ENCODE data around the gene MRPL48. TPM values are rescaled to one million over a fixed set of nuclear protein-coding genes. Genes with fewer than 3 reads are reported as not detected.

MRPL48 gene
- total and polyA plus RNA-seq, 12 donors = 25.1 to 44.4 (median 32.7) TPM

DNA sequence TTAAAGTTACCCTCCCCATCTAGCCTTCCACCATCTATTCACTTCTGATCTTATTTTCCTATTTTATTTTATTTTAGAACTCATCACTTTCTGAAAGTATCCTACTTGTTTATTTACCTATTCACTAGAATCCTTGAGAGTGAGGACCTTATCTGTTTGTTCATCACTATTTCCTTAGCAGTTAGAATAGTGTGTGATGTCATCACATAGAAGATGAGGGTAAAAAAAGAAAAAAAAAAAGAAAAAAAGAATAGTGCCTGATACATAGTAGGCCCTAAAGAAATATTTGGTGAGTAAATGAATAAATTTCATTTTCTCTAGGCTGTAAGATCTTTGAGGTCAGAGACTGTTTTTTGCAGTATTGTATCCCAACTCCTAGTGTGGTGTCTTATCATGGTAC is 125.8 kb downstream of the MRPL48 start:
- TF ChIP-seq, protein P1, sequence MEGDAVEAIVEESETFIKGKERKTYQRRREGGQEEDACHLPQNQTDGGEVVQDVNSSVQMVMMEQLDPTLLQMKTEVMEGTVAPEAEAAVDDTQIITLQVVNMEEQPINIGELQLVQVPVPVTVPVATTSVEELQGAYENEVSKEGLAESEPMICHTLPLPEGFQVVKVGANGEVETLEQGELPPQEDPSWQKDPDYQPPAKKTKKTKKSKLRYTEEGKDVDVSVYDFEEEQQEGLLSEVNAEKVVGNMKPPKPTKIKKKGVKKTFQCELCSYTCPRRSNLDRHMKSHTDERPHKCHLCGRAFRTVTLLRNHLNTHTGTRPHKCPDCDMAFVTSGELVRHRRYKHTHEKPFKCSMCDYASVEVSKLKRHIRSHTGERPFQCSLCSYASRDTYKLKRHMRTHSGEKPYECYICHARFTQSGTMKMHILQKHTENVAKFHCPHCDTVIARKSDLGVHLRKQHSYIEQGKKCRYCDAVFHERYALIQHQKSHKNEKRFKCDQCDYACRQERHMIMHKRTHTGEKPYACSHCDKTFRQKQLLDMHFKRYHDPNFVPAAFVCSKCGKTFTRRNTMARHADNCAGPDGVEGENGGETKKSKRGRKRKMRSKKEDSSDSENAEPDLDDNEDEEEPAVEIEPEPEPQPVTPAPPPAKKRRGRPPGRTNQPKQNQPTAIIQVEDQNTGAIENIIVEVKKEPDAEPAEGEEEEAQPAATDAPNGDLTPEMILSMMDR (IDR thresholded peaks at IDR 0.05) = no peak
- no peak for ATAC-seq
- no peaks in the 10 kb centered on the region for H3K27me3 ChIP-seq
- no peaks in the 10 kb centered on the region for H3K9me3 ChIP-seq
- peaks cover 0 to 100% (median 50%) of the 10 kb centered on the region in 9 donors for H3K36me3 ChIP-seq
- no peaks in the 10 kb centered on the region for H3K4me1 ChIP-seq
- no peak for DNase-seq
- H3K4me3 ChIP-seq = no peak overlapping the region
- no peak overlapping the region for H3K27ac ChIP-seq
- intact Hi-C loops (cut with DNase I) = no loop called here

DNA sequence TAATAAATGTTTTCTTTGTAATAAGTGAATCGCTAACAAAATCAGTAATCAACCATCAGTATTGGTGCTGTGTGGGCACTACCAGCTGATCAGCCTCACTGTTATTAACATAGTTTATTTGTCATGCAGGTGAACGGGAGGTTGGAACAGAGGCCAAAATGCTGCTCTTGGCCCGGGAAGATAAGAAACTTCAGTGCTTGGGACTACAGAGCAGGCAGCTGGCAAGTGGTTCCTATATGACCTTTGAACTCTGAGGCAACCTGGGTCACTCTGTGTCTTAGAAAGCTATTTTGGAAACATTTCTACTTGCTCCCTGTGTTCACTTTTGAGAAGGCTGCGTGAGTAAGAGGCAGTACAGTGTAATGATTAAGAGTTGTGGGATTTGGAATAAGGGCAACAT is 126.6 kb downstream of the MRPL48 start:
- H3K4me1 ChIP-seq = no peaks in the 10 kb centered on the region
- no peak overlapping the region for H3K4me3 ChIP-seq
- ATAC-seq (no peak), DNase-seq (no peak)
- peaks cover 0 to 100% (median 50%) of the 10 kb centered on the region in 9 donors for H3K36me3 ChIP-seq
- H3K27me3 ChIP-seq = no peaks in the 10 kb centered on the region
- intact Hi-C loops (cut with DNase I) = no loop called here
- H3K27ac ChIP-seq = no peak overlapping the region
- WGBS, 2 donors = 74 to 82% methylated on average over 4 of the region's 4 CpGs
- no peaks in the 10 kb centered on the region for H3K9me3 ChIP-seq
- TF ChIP-seq, protein P1 (IDR thresholded peaks at IDR 0.05) = no peak

Other genes with a start within 250 kb of the MRPL48 start
- gene FAM168A, start 189.8 kb upstream of the MRPL48 start, total RNA-seq = 10 to 100 TPM; 26.7 to 37.1 (median 33.2) TPM
- 1 to 10 TPM; 7.9 to 9.1 TPM for gene FAM168A, start 189.8 kb upstream of the MRPL48 start, polyA plus RNA-seq
- 10 to 100 TPM in 8 of 10 donors, 1 to 10 TPM in 2; 6.5 to 44.8 (median 18.8) TPM for gene PLEKHB1, start 141.3 kb upstream of the MRPL48 start, total RNA-seq
- 10 to 100 TPM in 1 of 2 donors, under 1 TPM in 1; 0.71 to 11.8 TPM for gene PLEKHB1, start 141.3 kb upstream of the MRPL48 start, polyA plus RNA-seq
- 100 to 1,000 TPM in 8 of 10 donors, 10 to 100 TPM in 2; 96.5 to 137 (median 120) TPM for gene RAB6A, start 26.8 kb upstream of the MRPL48 start, total RNA-seq
- gene RAB6A, start 26.8 kb upstream of the MRPL48 start, polyA plus RNA-seq = 10 to 100 TPM; 39.1 to 67.8 TPM
- gene COA4, start 89.0 kb downstream of the MRPL48 start, total RNA-seq = 10 to 100 TPM; 42.3 to 63.2 (median 50.9) TPM
- gene COA4, start 89.0 kb downstream of the MRPL48 start, polyA plus RNA-seq = 100 to 1,000 TPM in 1 of 2 donors, 10 to 100 TPM in 1; 67.5 to 129 TPM
- 10 to 100 TPM in 8 of 10 donors, 1 to 10 TPM in 2; 7.7 to 14.3 (median 12.7) TPM for gene PAAF1, start 89.1 kb downstream of the MRPL48 start, total RNA-seq
- gene PAAF1, start 89.1 kb downstream of the MRPL48 start, polyA plus RNA-seq = 10 to 100 TPM; 12.8 to 27.4 TPM
- not detected for gene DNAJB13, start 163.2 kb downstream of the MRPL48 start, total RNA-seq
- not detected for gene DNAJB13, start 163.2 kb downstream of the MRPL48 start, polyA plus RNA-seq
- gene UCP2, start 195.0 kb downstream of the MRPL48 start, total RNA-seq = 10 to 100 TPM; 11.8 to 73.3 (median 18.1) TPM
- 10 to 100 TPM; 10.2 to 18.4 TPM for gene UCP2, start 195.0 kb downstream of the MRPL48 start, polyA plus RNA-seq
- gene UCP3, start 221.2 kb downstream of the MRPL48 start, total RNA-seq = 10 to 100 TPM in 1 of 10 donors, 1 to 10 TPM in 7, under 1 TPM in 2; 0.61 to 12.6 (median 1.6) TPM
- gene UCP3, start 221.2 kb downstream of the MRPL48 start, polyA plus RNA-seq = 1 to 10 TPM in 1 of 2 donors, under 1 TPM in 1; 0.83 to 3.5 TPM